Tibial nerve (tissue), 4 donors: ENCODE measurements around the gene DPEP3. TPM values are rescaled to one million over a fixed set of nuclear protein-coding genes. Genes with fewer than 3 reads are reported as not detected.
A peak's percentile ranks its signal among the peaks of the same experiment; 100 is the strongest.
"Not testable (repeated sequence)": the region's sequence is repeated elsewhere in the genome, so short reads cannot be mapped to it uniquely, and the experiment has no call there.

Experiments
- DNase-seq, 2 donors: peaks; one replicate each; pipeline ENCODE4 v3.0.0-alpha.2; 2019; ENCODE audit warnings: low spot score in 2 of 2
- H3K27ac ChIP-seq, 4 donors: fragments of 200-600 bp; sonication (generic) in 3 of 4; one replicate each; pipeline ENCODE4 v1.5.1; 2017 to 2019; ENCODE audit warnings: mild to moderate bottlenecking in 1 of 4
- H3K27me3 ChIP-seq, 2 donors: fragments of 200-600 bp; sonication (generic) in 1 of 2; one replicate each; pipeline versions ENCODE4 v1.5.1 to v1.6.0; 2017 to 2019
- H3K36me3 ChIP-seq, 3 donors: fragments of 200-600 bp; sonication (generic); one replicate each; pipeline ENCODE4 v1.5.1; 2018 to 2019
- H3K4me1 ChIP-seq, 4 donors: fragments of 200-600 bp; sonication (generic) in 3 of 4; one replicate each; pipeline ENCODE4 v1.5.1; 2017 to 2019
- H3K4me3 ChIP-seq, 4 donors: fragments of 200-600 bp; sonication (generic) in 3 of 4; one replicate each; pipeline ENCODE4 v1.5.1; 2017 to 2019; ENCODE audit warnings: mild to moderate bottlenecking in 1 of 4, moderate library complexity in 1 of 4
- H3K9me3 ChIP-seq, 4 donors: fragments of 200-600 bp; sonication (generic) in 3 of 4; one replicate each; pipeline ENCODE4 v1.5.1; 2017 to 2019
- CTCF ChIP-seq, 5 experiments: fragments of 200-600 bp in 3 of 5; fragments of 450-650 bp in 2 of 5; sonication (generic) in 3 of 5; IDR thresholded peaks; one replicate each; pipeline ENCODE4 v1.5.1; 2016 to 2019; ENCODE audit warnings: antibody characterized with exemption in 5 of 5, mild to moderate bottlenecking in 3 of 5, moderate library complexity in 2 of 5
- EP300 ChIP-seq, 2 donors: sonication (generic); formaldehyde crosslinking; IDR thresholded peaks; one replicate each; pipeline ENCODE4 v1.6.1; 2017; ENCODE audit warnings: antibody characterized with exemption in 2 of 2, mild to moderate bottlenecking in 1 of 2
- POLR2A ChIP-seq, 2 donors: fragments of 450-650 bp; IDR thresholded peaks; one replicate each; pipeline ENCODE4 v1.6.1; 2017; ENCODE audit warnings: antibody characterized with exemption in 2 of 2, mild to moderate bottlenecking in 2 of 2, moderate library complexity in 2 of 2
- WGBS, 2 donors: methylation state at CpG; one replicate each; pipeline ENCODE4 v1.1.5; 2018; 5-methylcytosine and 5-hydroxymethylcytosine counted together
- total RNA-seq, 4 donors: library from RNA; depleted of rRNA; stranded (reverse); fragments of >200 nt; gene quantifications; one replicate each; pipeline ENCODE4 v1.1.0, GENCODE V29; 2016

DPEP3 gene
- total RNA-seq, 4 donors from 2014 or later, result 0.66 TPM; not detected in 3

GRCh38 chr16:67996666-67997065 is 16.4 kb upstream of the DPEP3 start:
- H3K36me3 ChIP-seq, result no peaks in the 10 kb centered on the region
- peaks cover 0 to 21% (median 11%) of the 10 kb centered on the region in 4 donors for H3K4me1 ChIP-seq
- no peak for DNase-seq
- no peaks in the 10 kb centered on the region for H3K9me3 ChIP-seq
- no peak overlapping the region for H3K4me3 ChIP-seq
- no peak overlapping the region for H3K27ac ChIP-seq
- 86 to 88% methylated on average over 5 of the region's 5 CpGs for WGBS, 2 donors
- no peak for TF ChIP-seq EP300 (IDR thresholded peaks at IDR 0.05)
- no peak for TF ChIP-seq CTCF (IDR thresholded peaks at IDR 0.05)
- no peak for TF ChIP-seq POLR2A (IDR thresholded peaks at IDR 0.05)
- H3K27me3 ChIP-seq, result no peaks in the 10 kb centered on the region

GRCh38 chr16:67995423-67995822 is 15.1 kb upstream of the DPEP3 start:
- peaks cover 0 to 21% (median 10%) of the 10 kb centered on the region in 4 donors for H3K4me1 ChIP-seq
- H3K27ac ChIP-seq, result no peak overlapping the region
- H3K4me3 ChIP-seq, result no peak overlapping the region
- H3K9me3 ChIP-seq, result no peaks in the 10 kb centered on the region
- H3K27me3 ChIP-seq, result no peaks in the 10 kb centered on the region
- DNase-seq, result no peak
- H3K36me3 ChIP-seq, result no peaks in the 10 kb centered on the region
- no peak for TF ChIP-seq POLR2A (IDR thresholded peaks at IDR 0.05)
- TF ChIP-seq CTCF (IDR thresholded peaks at IDR 0.05), result no peak
- TF ChIP-seq EP300 (IDR thresholded peaks at IDR 0.05), result no peak
- 70 to 72% methylated on average over 5 of the region's 5 CpGs for WGBS, 2 donors

GRCh38 chr16:67994040-67994408 is 13.7 kb upstream of the DPEP3 start:
- DNase-seq, H3K36me3 ChIP-seq, H3K27me3 ChIP-seq, H3K9me3 ChIP-seq: not testable (repeated sequence)
- Histone ChIP-seq H3K4me1 (peaks cover 0 to 15% (median 6%) of the 10 kb centered on the region in 4 donors), H3K27ac (peak overlapping the region in 3 of 4 donors; percentile 69 to 80 (median 77)), H3K4me3 (peak overlapping the region in 1 of 4 donors; percentile 38)
- 55 to 90% methylated on average over 2 of the region's 6 CpGs for WGBS, 2 donors

- peak; percentile 54 for DNase-seq
- H3K9me3 ChIP-seq, result no peaks in the 10 kb centered on the region
- H3K27me3 ChIP-seq, result no peaks in the 10 kb centered on the region
- TF ChIP-seq EP300 (IDR thresholded peaks at IDR 0.05) (peak in 1 of 2 donors; percentile 42), CTCF (IDR thresholded peaks at IDR 0.05) (peak; percentile 98 to 99 (median 99)), POLR2A (IDR thresholded peaks at IDR 0.05) (peak in 1 of 2 donors; percentile 20)
- H3K4me3 ChIP-seq, result peak overlapping the region; percentile 20 to 46 (median 42)
- peak overlapping the region; percentile 57 to 80 (median 73) for H3K27ac ChIP-seq
- 11 to 17% methylated on average over 22 to 34 of the region's 39 CpGs for WGBS, 2 donors
- peaks cover 0 to 15% (median 6%) of the 10 kb centered on the region in 4 donors for H3K4me1 ChIP-seq
- no peaks in the 10 kb centered on the region for H3K36me3 ChIP-seq
Measured at GRCh38 chr16:67993207-67994039, 13.1 kb upstream of the DPEP3 start.

- Histone ChIP-seq H3K27me3 (no peaks in the 10 kb centered on the region), H3K36me3 (no peaks in the 10 kb centered on the region), H3K4me3 (peak overlapping the region in 3 of 4 donors; percentile 20 to 46 (median 38)), H3K27ac (peak overlapping the region in 2 of 4 donors; percentile 77 to 80), H3K4me1 (peaks cover 0 to 15% (median 6%) of the 10 kb centered on the region in 4 donors), H3K9me3 (no peaks in the 10 kb centered on the region)
- no peak for TF ChIP-seq CTCF (IDR thresholded peaks at IDR 0.05)
- TF ChIP-seq EP300 (IDR thresholded peaks at IDR 0.05), result no peak
- TF ChIP-seq POLR2A (IDR thresholded peaks at IDR 0.05), result no peak
- WGBS, 2 donors, result 74 to 80% methylated on average over 12 to 17 of the region's 20 CpGs
- no peak for DNase-seq
Measured at GRCh38 chr16:67992661-67993206, 12.4 kb upstream of the DPEP3 start.
